Measurements from ENCODE around the gene LCN12.

The LCN12 gene

GRCh38 chr9:136949817-136950655, 2.0 kb upstream of the LCN12 start:
- TF ChIP-seq TEAD4 (IDR thresholded peaks at IDR 0.05), result peak; percentile 32
- TF ChIP-seq NFIC (IDR thresholded peaks at IDR 0.05), result peak; percentile 64
- TF ChIP-seq EP300 (IDR thresholded peaks at IDR 0.05; ENCODE audit: borderline replicate concordance), result peak; percentile 52; the same call in 1 of the 2 replicates
- no peak for TF ChIP-seq YY1 (IDR thresholded peaks at IDR 0.05; ENCODE audit: low read depth)
- no peak for TF ChIP-seq CREB1 (IDR thresholded peaks at IDR 0.05; ENCODE audit: low read depth)
- no peak for TF ChIP-seq CEBPB (IDR thresholded peaks at IDR 0.05)
- peak; percentile 87 for TF ChIP-seq TCF12 (IDR thresholded peaks at IDR 0.05; ENCODE audit: low read depth)
- TF ChIP-seq MAX (IDR thresholded peaks at IDR 0.05), result peak; percentile 61
- no peak for TF ChIP-seq REST (IDR thresholded peaks at IDR 0.05; ENCODE audit: low read depth)
- peak; percentile 76 for TF ChIP-seq TAF1 (IDR thresholded peaks at IDR 0.05; ENCODE audit: low read depth)
- peak; percentile 100 for TF ChIP-seq USF1 (IDR thresholded peaks at IDR 0.05)
- peak; percentile 77; the same call in 1 of the 2 replicates for TF ChIP-seq ZBTB7A (IDR thresholded peaks at IDR 0.05; ENCODE audit: low read depth)

DNA sequence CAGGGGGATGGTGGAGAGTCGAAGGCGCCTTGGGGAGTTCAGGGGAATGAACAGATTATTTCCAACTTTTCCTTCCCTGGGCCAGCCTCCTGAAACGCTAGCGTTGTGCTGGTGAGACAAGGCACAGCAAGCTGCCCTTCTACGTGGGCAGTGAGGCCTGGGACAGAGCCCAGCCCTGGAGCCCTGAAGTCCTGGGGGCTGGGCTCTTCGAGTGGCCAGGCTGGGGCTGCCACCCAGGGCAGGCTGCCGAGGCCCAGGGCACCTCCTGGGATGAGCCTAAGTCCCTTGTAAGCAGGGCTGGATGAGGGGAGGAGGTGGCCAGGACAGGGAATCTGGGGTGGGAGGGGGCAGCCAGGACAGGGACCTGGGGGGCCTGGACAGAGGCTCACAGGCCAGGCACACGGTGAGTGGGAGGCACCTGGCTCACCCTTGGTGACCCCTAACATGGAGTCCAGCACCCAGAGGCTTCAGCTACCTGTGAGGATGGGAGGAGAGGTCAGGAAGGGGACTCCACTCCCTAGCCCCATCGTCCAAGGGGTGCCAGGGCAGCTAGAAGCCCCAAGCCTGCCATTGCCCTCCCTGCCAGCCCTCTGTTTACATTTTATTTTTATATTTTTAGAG, 1.3 kb upstream of the LCN12 start:
- TF ChIP-seq EGR1 (IDR thresholded peaks at IDR 0.05) (peak; percentile 17; the same call in 1 of the 2 replicates), CEBPB (IDR thresholded peaks at IDR 0.05) (no peak)

GRCh38 chr9:136952321-136952850, 313 bp downstream of the LCN12 start:
- TF ChIP-seq YY1 (IDR thresholded peaks at IDR 0.05; ENCODE audit: low read depth) (no peak), REST (IDR thresholded peaks at IDR 0.05; ENCODE audit: low read depth) (no peak), TAF1 (IDR thresholded peaks at IDR 0.05; ENCODE audit: low read depth) (no peak), TCF12 (IDR thresholded peaks at IDR 0.05; ENCODE audit: low read depth) (peak; percentile 0; the same call in 1 of the 2 replicates)

GRCh38 chr9:136952876-136953770, 1.1 kb downstream of the LCN12 start:
- no peak for TF ChIP-seq YY1 (IDR thresholded peaks at IDR 0.05; ENCODE audit: low read depth)
- TF ChIP-seq TAF1 (IDR thresholded peaks at IDR 0.05; ENCODE audit: low read depth), result no peak
- no peak for TF ChIP-seq TEAD4 (IDR thresholded peaks at IDR 0.05)

DNA sequence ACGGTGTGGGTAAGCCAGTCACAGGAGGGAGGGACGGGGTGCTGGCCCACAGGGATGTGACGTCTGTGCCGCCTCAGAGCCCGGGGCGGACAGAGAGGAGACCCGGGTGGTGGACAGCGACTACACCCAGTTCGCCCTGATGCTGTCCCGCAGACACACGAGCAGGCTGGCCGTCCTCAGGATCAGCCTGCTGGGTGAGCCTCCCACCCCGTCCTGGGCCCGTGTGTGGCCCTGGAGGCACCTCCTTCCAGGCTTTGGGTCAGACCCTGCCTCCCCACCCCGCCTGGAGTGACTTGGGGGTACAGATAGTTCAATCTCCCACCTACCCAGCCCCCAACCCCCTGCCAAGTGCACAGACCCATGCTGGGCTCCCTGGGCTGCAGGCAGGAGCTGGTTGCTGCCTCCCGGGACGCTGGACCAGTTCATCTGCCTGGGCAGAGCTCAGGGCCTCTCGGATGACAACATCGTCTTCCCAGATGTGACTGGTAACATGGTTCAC, 1.7 kb downstream of the LCN12 start:
- TF ChIP-seq EGR1 (IDR thresholded peaks at IDR 0.05) (no peak), USF1 (IDR thresholded peaks at IDR 0.05) (no peak), CREB1 (IDR thresholded peaks at IDR 0.05; ENCODE audit: low read depth) (no peak), REST (IDR thresholded peaks at IDR 0.05; ENCODE audit: low read depth) (no peak), ZBTB7A (IDR thresholded peaks at IDR 0.05; ENCODE audit: low read depth) (no peak), CEBPB (IDR thresholded peaks at IDR 0.05) (no peak), EP300 (IDR thresholded peaks at IDR 0.05; ENCODE audit: borderline replicate concordance) (no peak), RAD21 (IDR thresholded peaks at IDR 0.05; ENCODE audit: low read depth) (no peak), TAF1 (IDR thresholded peaks at IDR 0.05; ENCODE audit: low read depth) (no peak), FOXM1 (IDR thresholded peaks at IDR 0.05; ENCODE audit: borderline replicate concordance, low read depth) (no peak), YY1 (IDR thresholded peaks at IDR 0.05; ENCODE audit: low read depth) (no peak), MAX (IDR thresholded peaks at IDR 0.05) (no peak), NFIC (IDR thresholded peaks at IDR 0.05) (no peak), TEAD4 (IDR thresholded peaks at IDR 0.05) (no peak)

All from Ishikawa (cell line).